ENCODE data around the gene FER. TPM values are rescaled to one million over a fixed set of nuclear protein-coding genes. Genes with fewer than 3 reads are reported as not detected.

Gene FER
- polyA plus RNA-seq, 3 donors, result 2.4 to 14.7 (median 6.2) TPM

- no peaks in the 10 kb centered on the region for H3K27me3 ChIP-seq (ENCODE audit: control insufficient read depth in 2 of 2, insufficient read depth in 2 of 2, low read length in 2 of 2)
- DNase-seq, result no peak
- no peak overlapping the region for H3K4me3 Mint-ChIP-seq
- peak overlapping the region in 3 of 7 donors; percentile 2 to 43 (median 2) for H3K27ac Mint-ChIP-seq
- peaks cover 2 to 4% of the 10 kb centered on the region in 2 donors for H3K36me3 ChIP-seq (replicated peaks in 1 of 2; ENCODE audit: control insufficient read depth in 1 of 2, insufficient read depth in 2 of 2, low read length in 2 of 2)
- peaks cover 20 to 22% of the 10 kb centered on the region in 2 donors for H3K36me3 Mint-ChIP-seq
- H3K9me3 Mint-ChIP-seq, result peaks cover 0 to 8% (median 4%) of the 10 kb centered on the region in 7 donors
- H3K4me2 ChIP-seq (replicated peaks; ENCODE audit: extremely low read depth, low read length, poor library complexity, severe bottlenecking), result no peak overlapping the region
- TF ChIP-seq CTCF (IDR thresholded peaks at IDR 0.05), result no peak
- H4K20me1 ChIP-seq (ENCODE audit: insufficient read depth, low read length), result no peaks in the 10 kb centered on the region
- peaks cover 9% of the 10 kb centered on the region for H3K4me1 Mint-ChIP-seq
- 93% methylated on average over 1 of the region's 1 CpG for WGBS (ENCODE audit: insufficient coverage)
- no peaks in the 10 kb centered on the region for H3K9me3 ChIP-seq (replicated peaks in 1 of 2; ENCODE audit: control insufficient read depth in 1 of 2, insufficient read depth in 1 of 2, low read length in 2 of 2)
- peaks cover 0 to 2% (median 2%) of the 10 kb centered on the region in 3 donors for H3K27me3 Mint-ChIP-seq (ENCODE audit: low read depth in 3 of 3)
- H3K4me3 ChIP-seq (replicated peaks in 1 of 3; ENCODE audit: low read depth in 2 of 3, low read length in 3 of 3), result no peak overlapping the region
- H3K79me2 ChIP-seq (ENCODE audit: insufficient read depth, low read length), result no peaks in the 10 kb centered on the region
- H3K27ac ChIP-seq (ENCODE audit: low read depth in 1 of 2, low read length in 2 of 2), result no peak overlapping the region
- intact Hi-C loops (cut with micrococcal nuclease), result no loop called here
- no peak overlapping the region for H3K9ac ChIP-seq (ENCODE audit: insufficient read depth, low read length, poor library complexity, severe bottlenecking)
- H2AFZ ChIP-seq (ENCODE audit: insufficient read depth, low read depth, low read length, poor library complexity, severe bottlenecking), result no peak overlapping the region
- H3K4me1 ChIP-seq (ENCODE audit: control insufficient read depth in 1 of 2, insufficient read depth in 2 of 2, low read length in 2 of 2), result no peaks in the 10 kb centered on the region
Observed at GRCh38 chr5:108769352-108769751, 21.7 kb downstream of the FER start.

GRCh38 chr5:108772626-108773025 is 24.9 kb downstream of the FER start:
- Histone ChIP-seq H3K4me3 (replicated peaks in 1 of 3; ENCODE audit: low read depth in 2 of 3, low read length in 3 of 3) (no peak overlapping the region), H3K79me2 (ENCODE audit: insufficient read depth, low read length) (no peaks in the 10 kb centered on the region), H3K9ac (ENCODE audit: insufficient read depth, low read length, poor library complexity, severe bottlenecking) (no peak overlapping the region), H3K27ac (ENCODE audit: low read depth in 1 of 2, low read length in 2 of 2) (no peak overlapping the region), H3K36me3 (replicated peaks in 1 of 2; ENCODE audit: control insufficient read depth in 1 of 2, insufficient read depth in 2 of 2, low read length in 2 of 2) (peaks cover 2 to 4% of the 10 kb centered on the region in 2 donors), H3K4me1 (ENCODE audit: control insufficient read depth in 1 of 2, insufficient read depth in 2 of 2, low read length in 2 of 2) (no peaks in the 10 kb centered on the region), H3K4me2 (replicated peaks; ENCODE audit: extremely low read depth, low read length, poor library complexity, severe bottlenecking) (no peak overlapping the region), H3K27me3 (ENCODE audit: control insufficient read depth in 2 of 2, insufficient read depth in 2 of 2, low read length in 2 of 2) (no peaks in the 10 kb centered on the region), H3K9me3 (replicated peaks in 1 of 2; ENCODE audit: control insufficient read depth in 1 of 2, insufficient read depth in 1 of 2, low read length in 2 of 2) (peaks cover 0 to 3% of the 10 kb centered on the region in 2 donors), H4K20me1 (ENCODE audit: insufficient read depth, low read length) (no peaks in the 10 kb centered on the region), H2AFZ (ENCODE audit: insufficient read depth, low read depth, low read length, poor library complexity, severe bottlenecking) (no peak overlapping the region)
- intact Hi-C loops (cut with micrococcal nuclease), result no loop called here
- no peak overlapping the region for H3K4me3 Mint-ChIP-seq
- no peak for DNase-seq
- TF ChIP-seq CTCF (IDR thresholded peaks at IDR 0.05), result no peak
- H3K27ac Mint-ChIP-seq, result no peak overlapping the region
- H3K36me3 Mint-ChIP-seq, result peaks cover 25 to 26% of the 10 kb centered on the region in 2 donors
- no peaks in the 10 kb centered on the region for H3K4me1 Mint-ChIP-seq
- H3K27me3 Mint-ChIP-seq (ENCODE audit: low read depth in 3 of 3), result peaks cover 0 to 2% (median 2%) of the 10 kb centered on the region in 3 donors
- H3K9me3 Mint-ChIP-seq, result peaks cover 3 to 12% (median 9%) of the 10 kb centered on the region in 7 donors
- WGBS (ENCODE audit: insufficient coverage), result no CpG with 5 or more reads among the region's 1 CpG

Measured in CD14-positive monocyte (primary cell).